ENCODE results near the gene NEDD4L.

Gene NEDD4L

GRCh38 chr18:58391932-58392323, 347.9 kb downstream of the NEDD4L start:
- Mint-ChIP-seq H3K27ac (ENCODE audit: low read depth) (no peak overlapping the region), H3K36me3 (ENCODE audit: insufficient read depth) (peaks cover 3% of the 10 kb centered on the region), H3K4me1 (no peaks in the 10 kb centered on the region), H3K4me3 (no peak overlapping the region), H3K27me3 (peaks cover 10% of the 10 kb centered on the region), H3K9me3 (no peaks in the 10 kb centered on the region)
- ATAC-seq (replicated peaks; ENCODE audit: extremely low read depth, poor library complexity, severe bottlenecking) (no peak), DNase-seq (ENCODE audit: low spot score in 2 of 2) (no peak)

- H3K27ac Mint-ChIP-seq (ENCODE audit: low read depth) = no peak overlapping the region
- DNase-seq (ENCODE audit: low spot score in 2 of 2) (no peak), ATAC-seq (replicated peaks; ENCODE audit: extremely low read depth, poor library complexity, severe bottlenecking) (no peak)
- H3K9me3 Mint-ChIP-seq = no peaks in the 10 kb centered on the region
- peaks cover 12% of the 10 kb centered on the region for H3K27me3 Mint-ChIP-seq
- H3K36me3 Mint-ChIP-seq (ENCODE audit: insufficient read depth) = peaks cover 3% of the 10 kb centered on the region
- H3K4me1 Mint-ChIP-seq = no peaks in the 10 kb centered on the region
- H3K4me3 Mint-ChIP-seq = no peak overlapping the region
Measured at GRCh38 chr18:58392324-58393000, 348.4 kb downstream of the NEDD4L start.

- Mint-ChIP-seq H3K4me3 (no peak overlapping the region), H3K4me1 (no peaks in the 10 kb centered on the region), H3K36me3 (ENCODE audit: insufficient read depth) (peaks cover 5% of the 10 kb centered on the region), H3K27me3 (peaks cover 11% of the 10 kb centered on the region), H3K9me3 (no peaks in the 10 kb centered on the region), H3K27ac (ENCODE audit: low read depth) (no peak overlapping the region)
- no peak for DNase-seq (ENCODE audit: low spot score in 2 of 2)
- no peak for ATAC-seq (replicated peaks; ENCODE audit: extremely low read depth, poor library complexity, severe bottlenecking)
Measured at GRCh38 chr18:58393295-58393694, 349.3 kb downstream of the NEDD4L start.

GRCh38 chr18:58394046-58394445, 350.0 kb downstream of the NEDD4L start:
- DNase-seq (ENCODE audit: low spot score in 2 of 2) (no peak), ATAC-seq (replicated peaks; ENCODE audit: extremely low read depth, poor library complexity, severe bottlenecking) (no peak)
- H3K27ac Mint-ChIP-seq (ENCODE audit: low read depth) = no peak overlapping the region
- no peaks in the 10 kb centered on the region for H3K4me1 Mint-ChIP-seq
- H3K9me3 Mint-ChIP-seq = no peaks in the 10 kb centered on the region
- H3K36me3 Mint-ChIP-seq (ENCODE audit: insufficient read depth) = peaks cover 5% of the 10 kb centered on the region
- H3K4me3 Mint-ChIP-seq = no peak overlapping the region
- peaks cover 11% of the 10 kb centered on the region for H3K27me3 Mint-ChIP-seq

GRCh38 chr18:58394602-58395425, 350.8 kb downstream of the NEDD4L start:
- Mint-ChIP-seq H3K9me3 (no peaks in the 10 kb centered on the region), H3K36me3 (ENCODE audit: insufficient read depth) (peaks cover 5% of the 10 kb centered on the region), H3K4me1 (no peaks in the 10 kb centered on the region), H3K27me3 (peaks cover 11% of the 10 kb centered on the region), H3K27ac (ENCODE audit: low read depth) (no peak overlapping the region), H3K4me3 (no peak overlapping the region)
- DNase-seq (ENCODE audit: low spot score in 2 of 2) (no peak), ATAC-seq (replicated peaks; ENCODE audit: extremely low read depth, poor library complexity, severe bottlenecking) (no peak)

- Mint-ChIP-seq H3K4me3 (no peak overlapping the region), H3K36me3 (ENCODE audit: insufficient read depth) (peaks cover 5% of the 10 kb centered on the region), H3K9me3 (no peaks in the 10 kb centered on the region), H3K27me3 (peaks cover 11% of the 10 kb centered on the region), H3K4me1 (no peaks in the 10 kb centered on the region), H3K27ac (ENCODE audit: low read depth) (no peak overlapping the region)
- ATAC-seq (replicated peaks; ENCODE audit: extremely low read depth, poor library complexity, severe bottlenecking) (no peak), DNase-seq (ENCODE audit: low spot score in 2 of 2) (no peak)
Measured at GRCh38 chr18:58396144-58396543, 352.1 kb downstream of the NEDD4L start.

GRCh38 chr18:58396966-58397365, 352.9 kb downstream of the NEDD4L start:
- H3K27ac Mint-ChIP-seq (ENCODE audit: low read depth) = no peak overlapping the region
- no peak overlapping the region for H3K4me3 Mint-ChIP-seq
- no peaks in the 10 kb centered on the region for H3K4me1 Mint-ChIP-seq
- DNase-seq (ENCODE audit: low spot score in 2 of 2) (no peak), ATAC-seq (replicated peaks; ENCODE audit: extremely low read depth, poor library complexity, severe bottlenecking) (no peak)
- no peaks in the 10 kb centered on the region for H3K9me3 Mint-ChIP-seq
- H3K27me3 Mint-ChIP-seq = peaks cover 11% of the 10 kb centered on the region
- H3K36me3 Mint-ChIP-seq (ENCODE audit: insufficient read depth) = peaks cover 2% of the 10 kb centered on the region

GRCh38 chr18:58397385-58398132, 353.5 kb downstream of the NEDD4L start:
- H3K27ac Mint-ChIP-seq (ENCODE audit: low read depth) = no peak overlapping the region
- H3K4me1 Mint-ChIP-seq = no peaks in the 10 kb centered on the region
- H3K36me3 Mint-ChIP-seq (ENCODE audit: insufficient read depth) = peaks cover 2% of the 10 kb centered on the region
- no peak for DNase-seq (ENCODE audit: low spot score in 2 of 2)
- H3K27me3 Mint-ChIP-seq = peaks cover 11% of the 10 kb centered on the region
- H3K4me3 Mint-ChIP-seq = no peak overlapping the region
- no peaks in the 10 kb centered on the region for H3K9me3 Mint-ChIP-seq
- ATAC-seq (replicated peaks; ENCODE audit: extremely low read depth, poor library complexity, severe bottlenecking) = no peak

- Mint-ChIP-seq H3K9me3 (no peaks in the 10 kb centered on the region), H3K4me3 (no peak overlapping the region), H3K4me1 (no peaks in the 10 kb centered on the region), H3K36me3 (ENCODE audit: insufficient read depth) (peaks cover 5% of the 10 kb centered on the region), H3K27me3 (peaks cover 11% of the 10 kb centered on the region), H3K27ac (ENCODE audit: low read depth) (no peak overlapping the region)
- ATAC-seq (replicated peaks; ENCODE audit: extremely low read depth, poor library complexity, severe bottlenecking) = no peak
- DNase-seq (ENCODE audit: low spot score in 2 of 2) = no peak
Measured at GRCh38 chr18:58398648-58399398, 354.8 kb downstream of the NEDD4L start.

GRCh38 chr18:58400331-58400870, 356.4 kb downstream of the NEDD4L start:
- no peak for DNase-seq (ENCODE audit: low spot score in 2 of 2)
- Mint-ChIP-seq H3K4me3 (no peak overlapping the region), H3K9me3 (no peaks in the 10 kb centered on the region), H3K27me3 (peaks cover 11% of the 10 kb centered on the region), H3K27ac (ENCODE audit: low read depth) (no peak overlapping the region), H3K4me1 (no peaks in the 10 kb centered on the region), H3K36me3 (ENCODE audit: insufficient read depth) (peaks cover 5% of the 10 kb centered on the region)
- ATAC-seq (replicated peaks; ENCODE audit: extremely low read depth, poor library complexity, severe bottlenecking) = no peak

GRCh38 chr18:58401191-58401590, 357.2 kb downstream of the NEDD4L start:
- Mint-ChIP-seq H3K27me3 (peaks cover 11% of the 10 kb centered on the region), H3K4me3 (no peak overlapping the region), H3K36me3 (ENCODE audit: insufficient read depth) (peaks cover 5% of the 10 kb centered on the region), H3K4me1 (no peaks in the 10 kb centered on the region), H3K9me3 (no peaks in the 10 kb centered on the region), H3K27ac (ENCODE audit: low read depth) (no peak overlapping the region)
- DNase-seq (ENCODE audit: low spot score in 2 of 2) = no peak
- ATAC-seq (replicated peaks; ENCODE audit: extremely low read depth, poor library complexity, severe bottlenecking) = no peak

GRCh38 chr18:58402247-58402646, 358.2 kb downstream of the NEDD4L start:
- no peaks in the 10 kb centered on the region for H3K9me3 Mint-ChIP-seq
- ATAC-seq (replicated peaks; ENCODE audit: extremely low read depth, poor library complexity, severe bottlenecking) (no peak), DNase-seq (ENCODE audit: low spot score in 2 of 2) (no peak)
- no peak overlapping the region for H3K27ac Mint-ChIP-seq (ENCODE audit: low read depth)
- peaks cover 10% of the 10 kb centered on the region for H3K27me3 Mint-ChIP-seq
- no peak overlapping the region for H3K4me3 Mint-ChIP-seq
- no peaks in the 10 kb centered on the region for H3K4me1 Mint-ChIP-seq
- H3K36me3 Mint-ChIP-seq (ENCODE audit: insufficient read depth) = peaks cover 5% of the 10 kb centered on the region
